Large intestine (tissue), 12 donors: ENCODE results near the gene CDIPT. TPM values are rescaled to one million over a fixed set of nuclear protein-coding genes. Genes with fewer than 3 reads are reported as not detected.
"Not testable (repeated sequence)": the region's sequence is repeated elsewhere in the genome, so short reads cannot be mapped to it uniquely, and the experiment has no call there.

Source experiments
- DNase-seq, 2 donors: peaks; one replicate each; pipeline versions ENCODE4 v3.0.0 to v3.0.0-alpha.2; 2013
- H3K27ac ChIP-seq: one replicate; pipeline ENCODE4 v1.5.1; 2013; ENCODE audit warnings: low read length
- H3K27me3 ChIP-seq: 2 replicates; pipeline ENCODE4 v1.6.1; 2013; ENCODE audit warnings: low read length; ENCODE audit not compliant: control insufficient read depth, insufficient read depth
- H3K36me3 ChIP-seq: 2 replicates; pipeline ENCODE4 v1.6.1; 2013; ENCODE audit warnings: low read length; ENCODE audit not compliant: control insufficient read depth, insufficient read depth
- H3K4me1 ChIP-seq: one replicate; pipeline ENCODE4 v1.6.1; 2013; ENCODE audit warnings: low read length; ENCODE audit not compliant: control insufficient read depth, insufficient read depth
- H3K4me3 ChIP-seq: one replicate; pipeline ENCODE4 v1.5.1; 2013; ENCODE audit warnings: low read length
- H3K9me3 ChIP-seq: one replicate; pipeline ENCODE4 v1.6.1; 2013; ENCODE audit warnings: mild to moderate bottlenecking, low read depth, low read length, moderate library complexity; ENCODE audit not compliant: control insufficient read depth
- WGBS: methylation state at CpG from one replicate; pipeline ENCODE4 v1.1.5; 2013; ENCODE audit warnings: low lambda C conversion rate; ENCODE audit not compliant: insufficient coverage; 5-methylcytosine and 5-hydroxymethylcytosine counted together
- long read RNA-seq, 11 donors: transcript quantifications; one replicate each; lab custom pipeline, GENCODE V29; 2026
- polyA plus RNA-seq: library from polyadenylated mRNA; unstranded; fragments of 120-200 nt; gene quantifications from one replicate; pipeline ENCODE4 v1.2.1, GENCODE V29; 2013

CDIPT gene, protein sequence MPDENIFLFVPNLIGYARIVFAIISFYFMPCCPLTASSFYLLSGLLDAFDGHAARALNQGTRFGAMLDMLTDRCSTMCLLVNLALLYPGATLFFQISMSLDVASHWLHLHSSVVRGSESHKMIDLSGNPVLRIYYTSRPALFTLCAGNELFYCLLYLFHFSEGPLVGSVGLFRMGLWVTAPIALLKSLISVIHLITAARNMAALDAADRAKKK
- polyA plus RNA-seq, result 68.7 TPM
- long read RNA-seq, donor 1, transcript CDIPT-201 (6 exons, 2,353 nt), result major isoform, 13 of 19 reads
- long read RNA-seq, donor 1, partial matches to known transcripts, result 5 of 19 reads
- long read RNA-seq, donor 1, other reads (novel, unspliced or antisense), result 0 of 19 reads
- long read RNA-seq, donor 2, transcript CDIPT-201 (6 exons, 2,353 nt), result major isoform, 23 of 25 reads
- long read RNA-seq, donor 2, partial matches to known transcripts, result 0 of 25 reads
- long read RNA-seq, donor 2, other reads (novel, unspliced or antisense), result 0 of 25 reads
- long read RNA-seq, donor 3, result 0 reads
- long read RNA-seq, donor 4, partial matches to known transcripts, result 0 of 4 reads
- long read RNA-seq, donor 4, other reads (novel, unspliced or antisense), result 0 of 4 reads
- long read RNA-seq, donor 5, transcript CDIPT-201 (6 exons, 2,353 nt), result major isoform, 20 of 24 reads
- long read RNA-seq, donor 5, partial matches to known transcripts, result 0 of 24 reads
- long read RNA-seq, donor 5, other reads (novel, unspliced or antisense), result 0 of 24 reads
- long read RNA-seq, donor 6, transcript CDIPT-201 (6 exons, 2,353 nt), result major isoform, 28 of 36 reads
- long read RNA-seq, donor 6, partial matches to known transcripts, result 6 of 36 reads
- long read RNA-seq, donor 6, other reads (novel, unspliced or antisense), result 0 of 36 reads
- long read RNA-seq, donor 7, transcript CDIPT-201 (6 exons, 2,353 nt), result major isoform, 13 of 15 reads
- long read RNA-seq, donor 7, partial matches to known transcripts, result 0 of 15 reads
- long read RNA-seq, donor 7, other reads (novel, unspliced or antisense), result 0 of 15 reads
- long read RNA-seq, donor 8, transcript CDIPT-201 (6 exons, 2,353 nt), result major isoform, 35 of 40 reads
- long read RNA-seq, donor 8, partial matches to known transcripts, result 5 of 40 reads
- long read RNA-seq, donor 8, other reads (novel, unspliced or antisense), result 0 of 40 reads
- long read RNA-seq, donor 9, transcript CDIPT-201 (6 exons, 2,353 nt), result major isoform, 22 of 28 reads
- long read RNA-seq, donor 9, partial matches to known transcripts, result 5 of 28 reads
- long read RNA-seq, donor 9, other reads (novel, unspliced or antisense), result 0 of 28 reads
- long read RNA-seq, donor 10, transcript CDIPT-201 (6 exons, 2,353 nt), result major isoform, 18 of 22 reads
- long read RNA-seq, donor 10, partial matches to known transcripts, result 0 of 22 reads
- long read RNA-seq, donor 10, other reads (novel, unspliced or antisense), result 0 of 22 reads
- long read RNA-seq, donor 11, transcript CDIPT-201 (6 exons, 2,353 nt), result major isoform, 12 of 13 reads
- long read RNA-seq, donor 11, partial matches to known transcripts, result 0 of 13 reads
- long read RNA-seq, donor 11, other reads (novel, unspliced or antisense), result 0 of 13 reads

DNA sequence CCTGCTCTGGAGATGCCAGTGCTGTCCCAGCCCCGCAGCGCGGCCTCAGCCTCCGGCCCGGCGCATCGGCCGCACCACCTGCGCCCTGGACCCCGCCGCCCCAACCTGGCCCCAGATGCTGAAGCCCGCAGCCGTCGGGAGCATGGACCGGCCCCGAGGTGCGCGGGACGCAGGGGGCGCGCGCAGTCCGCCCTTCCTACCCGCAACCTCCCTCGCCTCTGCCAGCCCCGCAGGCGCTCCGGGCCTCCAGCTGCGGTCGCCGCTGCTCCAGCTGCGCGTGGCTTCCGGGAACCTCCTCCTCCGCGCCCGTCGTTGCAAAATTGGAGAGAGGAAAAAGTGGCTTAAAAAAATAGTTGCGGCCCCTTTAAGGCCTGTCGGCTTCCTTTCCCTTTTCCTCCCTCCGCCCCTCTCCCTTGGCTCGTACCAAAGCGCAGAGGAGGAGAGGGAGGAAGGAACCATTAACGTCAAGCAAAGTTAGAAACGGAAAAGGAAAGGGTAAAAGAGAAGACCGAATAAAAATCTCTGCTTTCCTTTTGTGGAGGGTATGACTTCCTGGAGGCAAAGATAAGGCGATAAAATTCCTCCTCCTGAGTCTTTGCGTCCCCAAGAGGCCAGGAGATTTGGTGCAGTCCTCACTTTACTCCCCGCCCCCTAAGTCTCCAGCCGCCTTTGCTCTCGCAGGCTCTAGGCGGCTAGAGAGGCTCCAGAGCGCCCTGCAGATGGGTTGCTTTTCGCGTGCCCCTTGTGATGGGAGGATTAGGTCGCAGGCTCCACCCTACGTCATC, at the start of gene CDIPT:
Gene CDIPT, minus strand, starts transcription at position 343 of the 785 bp plus-strand sequence. CDS start 369 bp downstream, outside the sequence.
- 0% methylated on average over 3 of the region's 57 CpGs for WGBS

DNA sequence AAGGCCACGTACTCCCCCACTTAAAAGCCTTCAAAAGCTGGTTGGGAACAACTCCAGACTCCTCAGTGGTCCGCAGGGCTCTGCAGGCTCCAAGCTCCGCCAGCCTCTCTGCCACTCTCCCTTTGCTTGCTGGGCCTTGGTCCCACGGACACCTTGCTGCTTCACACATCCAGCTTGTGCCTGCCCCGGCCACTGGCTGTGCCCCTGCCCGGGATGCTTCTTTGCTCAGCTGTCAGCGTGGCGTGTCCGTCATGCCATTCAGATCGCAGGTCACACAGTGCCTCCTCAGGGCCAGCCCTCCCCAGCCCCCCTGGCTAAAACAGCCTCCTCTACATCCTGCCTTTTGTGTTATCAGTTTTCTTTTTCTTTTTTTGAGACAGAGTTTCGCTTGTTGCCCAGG, 49.1 kb upstream of the CDIPT start:
- H3K36me3 ChIP-seq, result peaks cover 19% of the 10 kb centered on the region
- H3K27ac ChIP-seq, result no peak overlapping the region
- no peaks in the 10 kb centered on the region for H3K4me1 ChIP-seq
- WGBS, result no CpG with 5 or more reads among the region's 11 CpGs
- no peaks in the 10 kb centered on the region for H3K27me3 ChIP-seq
- peaks cover 2% of the 10 kb centered on the region for H3K9me3 ChIP-seq
- no peak for DNase-seq
- H3K4me3 ChIP-seq, result no peak overlapping the region

More for the DNA sequence above, at the start of gene CDIPT:
- H3K36me3 ChIP-seq, result peaks cover 29% of the 10 kb centered on the region
- H3K4me1 ChIP-seq, result peaks cover 18% of the 10 kb centered on the region
- H3K27ac ChIP-seq, result peak within 1 kb of the TSS; percentile 91
- peak within 1 kb of the TSS; percentile 88 for H3K4me3 ChIP-seq
- peak; percentile 97 to 98 for DNase-seq
- no peaks in the 10 kb centered on the region for H3K9me3 ChIP-seq
- H3K27me3 ChIP-seq, result no peaks in the 10 kb centered on the region

DNA sequence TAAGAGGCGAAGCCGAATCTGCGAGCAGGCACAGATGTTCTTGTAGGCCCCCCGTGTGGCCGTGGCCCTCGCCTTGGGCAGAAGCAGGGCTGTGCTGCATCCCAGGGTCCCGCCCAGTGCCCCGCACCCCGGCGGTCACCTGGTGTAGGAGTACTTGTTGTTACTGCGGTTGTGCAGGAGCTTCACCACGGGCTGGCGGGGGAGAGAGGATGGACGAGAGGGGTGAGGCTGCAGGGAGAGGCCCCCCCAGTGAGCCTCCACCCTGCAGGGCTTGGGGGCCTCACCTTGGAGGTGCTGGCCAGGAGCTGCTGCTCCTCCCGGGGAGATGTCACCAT, 48.6 kb upstream of the CDIPT start:
- no peak overlapping the region for H3K4me3 ChIP-seq
- no peak for DNase-seq
- peaks cover 2% of the 10 kb centered on the region for H3K9me3 ChIP-seq
- H3K27ac ChIP-seq, result no peak overlapping the region
- H3K36me3 ChIP-seq, result peaks cover 18% of the 10 kb centered on the region
- H3K27me3 ChIP-seq, result no peaks in the 10 kb centered on the region
- no CpG with 5 or more reads among the region's 15 CpGs for WGBS
- H3K4me1 ChIP-seq, result no peaks in the 10 kb centered on the region

DNA sequence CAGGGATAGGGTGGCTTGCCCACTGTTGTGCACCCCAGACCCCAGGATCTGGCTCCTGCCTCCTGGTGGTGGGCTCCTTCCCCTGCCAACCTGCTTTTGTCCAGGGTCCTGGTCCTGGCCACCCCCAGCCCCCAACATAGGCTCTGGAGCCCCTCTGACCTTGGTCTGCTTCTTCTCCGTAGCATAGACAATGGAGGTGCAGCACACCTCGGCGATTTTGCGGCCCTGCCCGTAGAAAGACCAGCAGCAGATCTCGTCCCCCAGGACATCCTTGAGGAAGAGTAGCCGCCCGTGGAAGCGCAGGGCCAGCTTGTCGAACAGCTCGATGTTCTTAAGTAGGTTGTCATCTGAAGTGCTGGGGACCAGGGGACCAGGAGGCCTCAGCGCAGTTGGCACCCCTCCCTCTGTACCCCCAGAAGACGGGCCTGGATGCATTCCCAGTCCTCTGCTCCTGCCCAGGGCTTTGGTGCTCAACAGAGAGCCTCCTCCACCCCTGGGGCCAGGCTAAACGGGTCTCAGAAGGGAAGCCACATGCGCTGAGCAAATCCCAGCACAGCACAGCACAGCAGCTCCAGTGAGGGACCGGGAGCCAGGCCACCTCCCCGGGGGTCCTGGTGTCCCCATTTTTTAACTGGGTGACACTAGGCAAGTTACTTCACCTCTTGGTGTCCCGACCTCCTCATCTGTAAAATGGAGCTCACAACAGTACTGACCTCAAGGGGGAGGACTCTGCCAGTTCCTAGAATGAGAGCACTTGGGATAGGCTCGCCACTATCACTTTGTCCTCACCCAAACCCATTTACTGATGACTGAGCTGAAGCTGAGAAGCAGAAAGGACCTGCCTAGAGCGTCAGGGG, 48.0 kb upstream of the CDIPT start:
- WGBS, result no CpG with 5 or more reads among the region's 20 CpGs
- DNase-seq, result no peak
- Histone ChIP-seq H3K27me3 (no peaks in the 10 kb centered on the region), H3K27ac (no peak overlapping the region), H3K4me1 (no peaks in the 10 kb centered on the region), H3K9me3 (peaks cover 2% of the 10 kb centered on the region), H3K4me3 (no peak overlapping the region), H3K36me3 (peaks cover 21% of the 10 kb centered on the region)

DNA sequence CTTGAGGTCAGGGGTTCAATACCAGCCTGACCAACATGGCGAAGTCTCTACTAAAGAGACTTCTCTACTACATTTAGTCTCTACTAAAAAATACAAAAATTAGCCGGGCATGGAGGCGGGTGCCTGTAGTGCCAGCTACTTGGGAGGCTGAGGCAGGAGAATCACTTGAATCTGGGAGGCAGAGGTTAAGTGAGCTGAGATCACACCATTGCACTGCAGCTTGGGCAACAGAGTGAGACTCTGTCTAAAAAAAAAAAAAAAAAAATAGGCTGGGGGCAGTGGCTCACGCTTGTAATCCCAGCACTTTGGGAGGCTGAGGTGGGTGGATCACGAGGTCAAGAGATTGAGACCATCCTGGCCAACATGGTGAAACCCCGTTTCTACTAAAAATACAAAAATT, 46.8 kb upstream of the CDIPT start:
- H3K4me3 ChIP-seq, DNase-seq, H3K9me3 ChIP-seq, H3K27me3 ChIP-seq, H3K27ac ChIP-seq, H3K4me1 ChIP-seq: not testable (repeated sequence)
- WGBS, result no CpG with 5 or more reads among the region's 6 CpGs
- peaks cover 19% of the 10 kb centered on the region for H3K36me3 ChIP-seq

DNA sequence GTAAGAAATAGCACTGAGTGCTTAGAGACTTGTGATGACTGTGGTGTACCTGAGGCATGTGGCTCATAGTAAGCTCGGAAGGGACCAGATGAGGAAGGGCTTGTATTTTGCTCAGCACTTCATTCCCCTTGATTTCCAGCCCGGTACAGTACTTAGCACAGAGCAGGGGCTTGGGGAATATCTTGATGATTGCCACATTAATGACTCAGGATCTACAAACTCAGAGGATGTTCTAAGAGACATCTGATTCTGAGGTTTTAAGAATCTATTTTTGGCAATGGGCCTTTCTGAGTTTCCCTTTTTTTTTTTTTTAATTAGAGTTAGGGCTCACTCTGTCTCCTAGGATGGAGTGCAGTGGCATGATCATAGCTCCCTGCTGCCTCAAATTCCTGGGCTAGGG, 46.4 kb upstream of the CDIPT start:
- no peaks in the 10 kb centered on the region for H3K27me3 ChIP-seq
- WGBS, result no CpG with 5 or more reads among the region's 2 CpGs
- no peak for DNase-seq

DNA sequence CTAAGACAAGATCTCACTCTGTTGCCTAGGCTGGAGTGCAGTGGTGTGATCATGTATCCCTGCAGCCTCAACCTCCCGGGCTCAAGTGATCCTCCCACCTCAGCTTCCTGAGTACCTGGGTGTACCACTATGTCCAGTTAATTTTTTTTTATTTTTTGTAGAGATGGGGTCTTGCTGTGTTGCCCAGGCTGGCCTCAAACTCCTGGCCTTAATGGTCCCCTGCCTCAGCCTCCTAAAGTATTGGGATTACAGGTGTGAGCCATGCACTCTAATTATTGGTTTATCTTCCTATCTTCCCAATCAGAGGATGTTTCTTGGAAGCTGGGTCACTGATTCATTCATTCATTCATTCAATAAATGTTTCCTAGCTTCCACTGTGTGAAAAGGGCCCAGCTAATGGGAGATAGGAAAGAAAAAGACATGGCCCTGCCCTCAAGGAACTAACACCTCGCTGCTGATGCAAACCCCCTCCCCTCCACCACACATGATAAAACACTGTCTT, 45.7 kb upstream of the CDIPT start:
- DNase-seq, result no peak
- Histone ChIP-seq H3K4me1 (no peaks in the 10 kb centered on the region), H3K9me3 (peaks cover 2% of the 10 kb centered on the region), H3K36me3 (peaks cover 11% of the 10 kb centered on the region), H3K27ac (no peak overlapping the region), H3K27me3 (no peaks in the 10 kb centered on the region), H3K4me3 (no peak overlapping the region)
- no CpG with 5 or more reads among the region's 2 CpGs for WGBS

More for the DNA sequence above, 46.4 kb upstream of the CDIPT start:
- Histone ChIP-seq H3K27ac (no peak overlapping the region), H3K9me3 (peaks cover 2% of the 10 kb centered on the region), H3K4me1 (no peaks in the 10 kb centered on the region), H3K36me3 (peaks cover 15% of the 10 kb centered on the region), H3K4me3 (no peak overlapping the region)

DNA sequence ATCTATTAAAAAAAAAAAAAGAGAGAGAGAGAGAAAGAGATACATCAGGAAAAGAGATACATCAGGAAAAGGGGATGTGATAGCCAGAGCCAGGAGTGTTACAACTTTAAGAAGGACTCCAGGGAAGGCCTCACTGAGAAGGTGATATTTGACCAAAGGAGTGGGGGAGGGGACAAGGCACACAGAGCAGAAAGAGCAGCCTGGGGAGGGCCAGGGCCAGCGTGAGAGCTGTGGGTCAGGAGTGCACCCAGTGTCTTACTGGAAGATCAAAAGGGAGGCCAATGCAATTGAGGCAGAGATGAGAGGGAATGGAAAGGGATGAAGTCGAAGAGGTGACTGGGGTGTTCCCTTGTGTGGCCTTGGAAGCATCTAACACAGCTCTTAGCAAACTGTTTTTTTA, 44.9 kb upstream of the CDIPT start:
- no peaks in the 10 kb centered on the region for H3K27me3 ChIP-seq
- no peaks in the 10 kb centered on the region for H3K4me1 ChIP-seq
- peaks cover 2% of the 10 kb centered on the region for H3K9me3 ChIP-seq
- 80% methylated on average over 1 of the region's 2 CpGs for WGBS
- peaks cover 8% of the 10 kb centered on the region for H3K36me3 ChIP-seq
- no peak overlapping the region for H3K4me3 ChIP-seq
- no peak overlapping the region for H3K27ac ChIP-seq
- no peak for DNase-seq
